ENCODE data around the gene CCDC169. TPM values are rescaled to one million over a fixed set of nuclear protein-coding genes. Genes with fewer than 3 reads are reported as not detected.

Gene CCDC169
- polyA plus RNA-seq, 1 donor = 3.0 TPM

DNA sequence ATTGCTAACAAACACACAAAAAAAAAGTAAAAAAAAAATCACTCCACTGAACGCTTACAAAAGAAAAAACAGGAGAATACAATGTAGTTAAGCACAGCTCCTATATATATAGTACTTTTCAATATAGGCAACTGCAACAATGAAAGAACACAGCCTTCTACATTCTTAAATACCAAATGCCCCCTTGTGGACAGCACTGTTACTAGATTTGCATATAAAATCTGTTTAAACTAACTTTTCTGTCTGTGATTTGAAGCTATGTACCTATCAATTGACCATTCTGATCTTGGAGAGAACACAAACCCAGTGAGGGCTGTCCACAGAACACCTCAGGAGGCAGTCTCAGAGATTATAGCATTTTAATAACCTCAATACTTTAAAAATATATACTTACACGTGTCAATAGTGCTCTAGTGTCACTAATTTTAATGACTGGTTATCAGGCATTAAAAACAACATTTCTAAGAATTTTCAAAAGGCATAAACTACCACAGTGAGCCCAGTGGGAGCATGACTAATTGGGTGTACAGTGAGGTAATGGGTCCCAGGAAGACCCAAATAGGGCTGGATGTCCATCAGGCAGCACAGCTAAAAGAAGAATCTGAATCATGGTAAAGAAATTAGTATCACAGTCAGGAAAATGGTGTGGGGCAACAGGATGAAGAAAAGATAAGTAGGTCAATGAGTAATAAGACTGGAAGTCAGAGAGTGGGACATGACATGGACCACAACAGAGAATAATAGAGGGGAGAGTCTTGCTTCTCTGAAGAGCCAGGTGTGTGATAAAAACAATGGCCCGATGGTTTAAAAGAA is 22.2 kb downstream of the CCDC169 start:
- H3K9me3 ChIP-seq (ENCODE audit: control insufficient read depth, low read depth, low read length) = no peaks in the 10 kb centered on the region
- peak; percentile 12 to 23 for DNase-seq
- no peaks in the 10 kb centered on the region for H3K4me1 ChIP-seq (ENCODE audit: control insufficient read depth, insufficient read depth, low read length)
- H3K4me3 ChIP-seq (ENCODE audit: low read length) = no peak overlapping the region
- H3K27me3 ChIP-seq (ENCODE audit: control insufficient read depth, insufficient read depth, low read length) = no peaks in the 10 kb centered on the region
- 75% methylated on average over 2 of the region's 3 CpGs for WGBS (ENCODE audit: insufficient coverage, low lambda C conversion rate)
- H3K27ac ChIP-seq (ENCODE audit: low read length) = no peak overlapping the region
- no peaks in the 10 kb centered on the region for H3K36me3 ChIP-seq (ENCODE audit: control insufficient read depth, insufficient read depth, low read length)

DNA sequence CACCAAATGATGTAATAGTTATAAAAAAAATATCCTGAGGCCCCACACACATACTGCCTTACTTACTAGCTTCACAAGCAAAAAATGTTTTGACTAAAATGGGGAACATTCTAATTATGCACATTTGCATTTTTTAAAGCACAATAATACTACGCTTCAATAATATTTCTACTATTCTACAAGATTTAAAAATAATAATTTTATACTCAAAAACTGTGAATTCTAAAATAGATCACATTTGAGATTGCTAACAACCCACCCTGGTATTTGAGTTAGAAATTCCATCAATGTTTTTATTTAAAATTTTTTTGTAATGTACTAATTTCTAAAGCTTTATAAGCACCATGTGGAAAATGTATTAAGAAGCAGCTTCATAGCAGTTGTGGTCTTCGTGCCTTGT is 24.2 kb downstream of the CCDC169 start:
- no peaks in the 10 kb centered on the region for H3K27me3 ChIP-seq (ENCODE audit: control insufficient read depth, insufficient read depth, low read length)
- no peaks in the 10 kb centered on the region for H3K36me3 ChIP-seq (ENCODE audit: control insufficient read depth, insufficient read depth, low read length)
- H3K4me3 ChIP-seq (ENCODE audit: low read length) = no peak overlapping the region
- no peak for DNase-seq
- WGBS (ENCODE audit: insufficient coverage, low lambda C conversion rate) = 100% methylated on average over 2 of the region's 2 CpGs
- H3K9me3 ChIP-seq (ENCODE audit: control insufficient read depth, low read depth, low read length) = no peaks in the 10 kb centered on the region
- H3K27ac ChIP-seq (ENCODE audit: low read length) = no peak overlapping the region
- no peaks in the 10 kb centered on the region for H3K4me1 ChIP-seq (ENCODE audit: control insufficient read depth, insufficient read depth, low read length)

DNA sequence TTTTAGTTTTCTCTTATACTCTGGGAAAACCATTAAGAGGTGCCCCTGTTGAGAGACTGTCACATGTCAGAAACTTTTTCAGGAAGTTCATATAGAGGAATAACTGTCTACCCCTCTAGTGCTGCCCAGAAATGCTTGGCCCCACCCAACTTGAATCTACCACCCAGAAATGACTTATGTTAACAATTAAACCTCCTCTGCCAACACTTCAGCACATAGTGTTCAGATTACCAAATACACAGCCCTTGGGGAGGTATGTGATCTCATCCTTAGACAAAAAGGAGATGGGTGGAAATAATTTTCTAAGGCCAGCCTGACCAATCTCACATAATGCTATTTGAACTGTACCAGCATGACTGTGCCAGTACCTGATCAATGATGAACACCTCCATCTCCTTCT is 35.6 kb downstream of the CCDC169 start:
- Histone ChIP-seq H3K36me3 (ENCODE audit: control insufficient read depth, insufficient read depth, low read length) (no peaks in the 10 kb centered on the region), H3K27me3 (ENCODE audit: control insufficient read depth, insufficient read depth, low read length) (no peaks in the 10 kb centered on the region), H3K27ac (ENCODE audit: low read length) (no peak overlapping the region), H3K9me3 (ENCODE audit: control insufficient read depth, low read depth, low read length) (peaks cover 3% of the 10 kb centered on the region), H3K4me3 (ENCODE audit: low read length) (no peak overlapping the region), H3K4me1 (ENCODE audit: control insufficient read depth, insufficient read depth, low read length) (no peaks in the 10 kb centered on the region)
- DNase-seq = no peak

DNA sequence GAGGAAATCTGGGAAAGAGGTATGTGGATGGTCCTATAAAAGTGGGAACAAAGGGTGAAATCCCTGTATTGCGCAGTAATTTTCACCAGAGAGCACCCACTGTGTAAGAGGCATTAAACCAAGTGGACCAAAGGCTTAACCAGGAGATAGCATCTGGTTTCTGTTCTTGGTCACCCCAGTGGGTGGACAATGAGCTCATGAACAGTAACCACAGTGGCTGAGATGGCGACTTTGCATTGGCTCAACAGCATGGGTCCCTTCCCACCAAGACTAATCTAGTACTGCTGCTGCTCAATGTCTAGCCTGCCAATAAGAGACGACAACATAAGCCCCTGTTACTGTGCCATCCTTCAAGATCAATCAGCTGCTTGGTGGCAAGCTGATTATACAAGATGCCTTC is 36.6 kb downstream of the CCDC169 start:
- no peak overlapping the region for H3K27ac ChIP-seq (ENCODE audit: low read length)
- H3K27me3 ChIP-seq (ENCODE audit: control insufficient read depth, insufficient read depth, low read length) = no peaks in the 10 kb centered on the region
- peaks cover 3% of the 10 kb centered on the region for H3K9me3 ChIP-seq (ENCODE audit: control insufficient read depth, low read depth, low read length)
- H3K4me3 ChIP-seq (ENCODE audit: low read length) = no peak overlapping the region
- no peak for DNase-seq
- no peaks in the 10 kb centered on the region for H3K4me1 ChIP-seq (ENCODE audit: control insufficient read depth, insufficient read depth, low read length)
- no peaks in the 10 kb centered on the region for H3K36me3 ChIP-seq (ENCODE audit: control insufficient read depth, insufficient read depth, low read length)
- WGBS (ENCODE audit: insufficient coverage, low lambda C conversion rate) = no CpG with 5 or more reads among the region's 3 CpGs

DNA sequence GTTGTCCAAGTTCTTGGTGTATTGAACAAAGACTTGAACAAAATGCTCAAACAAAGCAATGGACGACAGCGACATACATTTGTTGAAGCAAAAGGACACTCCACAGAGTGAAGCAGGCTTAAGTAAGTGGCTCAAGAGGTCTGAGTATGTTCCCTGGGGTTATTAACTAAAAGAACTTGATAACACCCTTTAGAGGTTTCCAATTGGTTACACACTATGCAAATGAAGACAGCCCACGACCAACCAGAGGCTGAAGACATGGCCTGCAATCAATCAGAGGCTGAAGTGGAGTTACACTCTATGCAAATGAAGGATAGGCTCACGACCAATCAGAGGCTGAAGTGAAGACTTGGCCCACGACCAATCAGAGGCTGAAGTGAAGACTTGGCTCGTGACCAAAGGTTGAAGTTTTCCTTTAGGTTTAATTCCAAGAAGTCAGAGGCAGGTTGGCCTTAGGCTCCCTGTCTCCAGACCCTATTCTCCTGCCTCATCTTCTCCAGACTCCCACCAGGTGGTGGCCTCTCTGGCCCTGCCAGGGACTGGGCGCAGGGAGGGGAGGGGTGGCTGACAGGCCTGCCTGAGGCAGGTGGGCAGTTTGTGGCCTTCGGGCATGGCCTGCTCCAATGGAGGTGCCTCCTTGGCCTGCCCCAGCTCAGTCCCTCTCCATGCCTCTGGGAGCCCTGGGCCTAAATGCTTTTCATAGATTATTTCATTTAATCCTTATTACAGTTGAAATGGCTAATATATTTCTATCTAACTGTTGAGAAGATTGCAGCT is 38.1 kb downstream of the CCDC169 start:
- Histone ChIP-seq H3K4me1 (ENCODE audit: control insufficient read depth, insufficient read depth, low read length) (no peaks in the 10 kb centered on the region), H3K4me3 (ENCODE audit: low read length) (no peak overlapping the region), H3K9me3 (ENCODE audit: control insufficient read depth, low read depth, low read length) (peaks cover 3% of the 10 kb centered on the region), H3K36me3 (ENCODE audit: control insufficient read depth, insufficient read depth, low read length) (no peaks in the 10 kb centered on the region), H3K27ac (ENCODE audit: low read length) (no peak overlapping the region), H3K27me3 (ENCODE audit: control insufficient read depth, insufficient read depth, low read length) (no peaks in the 10 kb centered on the region)
- WGBS (ENCODE audit: insufficient coverage, low lambda C conversion rate) = no CpG with 5 or more reads among the region's 8 CpGs
- DNase-seq = no peak

DNA sequence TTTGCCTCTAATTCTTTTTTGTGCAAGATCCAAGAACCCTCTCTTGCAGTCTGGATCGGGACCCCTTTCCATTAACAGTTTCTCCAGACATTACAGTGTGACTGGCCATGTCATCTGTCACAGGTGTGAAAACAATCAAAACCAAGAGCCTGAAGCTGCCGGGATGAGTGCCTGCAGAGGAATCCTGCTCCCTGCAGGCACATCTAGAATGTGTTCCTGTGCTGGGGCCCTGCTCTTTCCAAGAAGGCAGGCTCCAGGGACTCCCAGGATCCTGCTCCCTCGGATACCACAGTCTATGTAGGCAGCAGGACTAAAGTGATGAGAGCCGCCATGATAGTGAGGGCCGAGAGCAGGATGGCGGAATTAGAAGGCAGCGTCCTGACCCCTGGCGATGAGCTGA is 38.8 kb downstream of the CCDC169 start:
- Histone ChIP-seq H3K36me3 (ENCODE audit: control insufficient read depth, insufficient read depth, low read length) (no peaks in the 10 kb centered on the region), H3K27ac (ENCODE audit: low read length) (no peak overlapping the region), H3K4me1 (ENCODE audit: control insufficient read depth, insufficient read depth, low read length) (no peaks in the 10 kb centered on the region), H3K9me3 (ENCODE audit: control insufficient read depth, low read depth, low read length) (peaks cover 3% of the 10 kb centered on the region), H3K4me3 (ENCODE audit: low read length) (no peak overlapping the region), H3K27me3 (ENCODE audit: control insufficient read depth, insufficient read depth, low read length) (no peaks in the 10 kb centered on the region)
- no CpG with 5 or more reads among the region's 8 CpGs for WGBS (ENCODE audit: insufficient coverage, low lambda C conversion rate)
- no peak for DNase-seq

DNA sequence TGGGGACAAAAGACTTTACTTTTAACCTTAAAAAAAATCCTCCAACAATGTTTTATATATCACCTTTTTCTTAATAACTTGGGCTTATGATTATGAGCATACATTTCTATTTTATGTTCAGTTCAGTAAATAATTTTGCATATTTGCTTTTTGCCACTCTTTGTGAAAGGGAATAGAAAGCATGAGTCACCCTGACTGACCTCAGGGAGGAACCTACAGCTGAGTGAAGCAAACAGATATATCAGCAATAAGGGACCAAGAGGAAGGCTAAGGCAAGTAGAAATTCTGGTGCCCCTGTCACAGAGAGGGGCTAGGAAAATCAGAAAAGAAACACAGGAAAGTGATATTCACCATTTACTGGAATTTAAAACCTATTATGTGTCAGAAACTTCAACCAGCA is 46.1 kb downstream of the CCDC169 start:
- Histone ChIP-seq H3K27ac (ENCODE audit: low read length) (no peak overlapping the region), H3K36me3 (ENCODE audit: control insufficient read depth, insufficient read depth, low read length) (peaks cover 5% of the 10 kb centered on the region), H3K4me1 (ENCODE audit: control insufficient read depth, insufficient read depth, low read length) (no peaks in the 10 kb centered on the region), H3K4me3 (ENCODE audit: low read length) (no peak overlapping the region), H3K27me3 (ENCODE audit: control insufficient read depth, insufficient read depth, low read length) (no peaks in the 10 kb centered on the region), H3K9me3 (ENCODE audit: control insufficient read depth, low read depth, low read length) (no peaks in the 10 kb centered on the region)
- no peak for DNase-seq

DNA sequence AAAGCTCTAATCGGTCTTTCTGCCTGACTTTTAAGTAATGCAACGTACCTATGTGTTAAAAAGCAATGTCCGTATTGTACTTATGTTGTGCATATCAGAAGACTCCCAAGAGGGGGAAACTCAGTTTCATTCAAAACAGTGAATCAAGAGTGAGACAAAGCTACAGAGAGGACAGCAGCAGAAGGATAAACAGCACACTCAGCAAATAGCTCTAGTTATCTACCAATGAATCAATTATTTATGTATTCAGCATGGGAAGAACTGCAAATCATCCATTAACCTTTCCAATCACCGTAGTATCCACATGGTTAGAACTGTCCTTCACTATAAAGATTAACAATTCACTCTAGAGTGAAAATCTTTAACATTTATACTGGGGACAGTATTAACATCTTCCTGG is 46.6 kb downstream of the CCDC169 start:
- no peak overlapping the region for H3K27ac ChIP-seq (ENCODE audit: low read length)
- DNase-seq = no peak
- H3K27me3 ChIP-seq (ENCODE audit: control insufficient read depth, insufficient read depth, low read length) = no peaks in the 10 kb centered on the region
- no peaks in the 10 kb centered on the region for H3K9me3 ChIP-seq (ENCODE audit: control insufficient read depth, low read depth, low read length)
- no peak overlapping the region for H3K4me3 ChIP-seq (ENCODE audit: low read length)
- WGBS (ENCODE audit: insufficient coverage, low lambda C conversion rate) = 93% methylated on average over 3 of the region's 4 CpGs
- H3K4me1 ChIP-seq (ENCODE audit: control insufficient read depth, insufficient read depth, low read length) = no peaks in the 10 kb centered on the region
- H3K36me3 ChIP-seq (ENCODE audit: control insufficient read depth, insufficient read depth, low read length) = peaks cover 5% of the 10 kb centered on the region

DNA sequence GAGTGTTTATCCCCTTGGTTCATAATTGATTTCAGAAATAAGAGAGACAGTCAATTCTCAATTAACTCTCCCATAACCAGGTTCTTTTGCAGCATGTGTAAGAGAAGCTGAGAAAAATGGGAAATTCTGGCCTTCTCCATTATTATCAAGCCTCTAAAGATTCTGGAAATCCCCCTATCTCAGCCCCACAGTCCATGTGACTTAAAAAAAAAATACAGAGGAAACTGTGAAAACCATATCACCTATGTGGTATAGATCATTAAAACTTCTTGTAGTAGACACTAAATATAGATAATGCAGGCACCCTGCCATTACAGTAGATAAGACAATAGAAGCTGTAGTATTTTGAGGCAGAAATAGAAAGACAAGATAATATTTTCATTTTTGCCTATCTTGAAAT is 48.9 kb downstream of the CCDC169 start:
- H3K4me3 ChIP-seq (ENCODE audit: low read length) = no peak overlapping the region
- H3K9me3 ChIP-seq (ENCODE audit: control insufficient read depth, low read depth, low read length) = no peaks in the 10 kb centered on the region
- no peak for DNase-seq
- no peak overlapping the region for H3K27ac ChIP-seq (ENCODE audit: low read length)
- H3K4me1 ChIP-seq (ENCODE audit: control insufficient read depth, insufficient read depth, low read length) = no peaks in the 10 kb centered on the region
- H3K27me3 ChIP-seq (ENCODE audit: control insufficient read depth, insufficient read depth, low read length) = no peaks in the 10 kb centered on the region
- H3K36me3 ChIP-seq (ENCODE audit: control insufficient read depth, insufficient read depth, low read length) = peaks cover 5% of the 10 kb centered on the region

DNA sequence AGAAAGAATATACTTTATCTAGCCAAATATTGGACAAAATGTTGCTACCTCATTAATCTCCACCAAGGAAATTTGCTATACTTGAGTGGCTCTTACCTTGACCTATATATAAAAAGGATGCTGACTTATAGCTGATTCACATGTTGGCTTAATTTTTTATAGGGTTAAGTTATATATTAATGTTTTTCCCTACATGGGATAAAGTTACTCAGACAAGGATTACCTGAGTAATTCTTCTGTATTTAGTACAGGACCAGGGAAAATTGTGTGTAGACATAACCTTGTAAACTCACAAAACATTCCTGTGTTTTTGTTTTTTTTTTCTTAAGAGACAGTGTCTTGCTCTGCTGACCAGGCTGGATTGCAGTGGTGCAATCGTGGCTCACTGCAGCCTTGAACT is 52.6 kb downstream of the CCDC169 start:
- Histone ChIP-seq H3K36me3 (ENCODE audit: control insufficient read depth, insufficient read depth, low read length) (peaks cover 5% of the 10 kb centered on the region), H3K4me3 (ENCODE audit: low read length) (no peak overlapping the region), H3K4me1 (ENCODE audit: control insufficient read depth, insufficient read depth, low read length) (no peaks in the 10 kb centered on the region), H3K27ac (ENCODE audit: low read length) (no peak overlapping the region), H3K27me3 (ENCODE audit: control insufficient read depth, insufficient read depth, low read length) (no peaks in the 10 kb centered on the region), H3K9me3 (ENCODE audit: control insufficient read depth, low read depth, low read length) (no peaks in the 10 kb centered on the region)
- WGBS (ENCODE audit: insufficient coverage, low lambda C conversion rate) = no CpG with 5 or more reads among the region's 1 CpG
- DNase-seq = no peak

DNA sequence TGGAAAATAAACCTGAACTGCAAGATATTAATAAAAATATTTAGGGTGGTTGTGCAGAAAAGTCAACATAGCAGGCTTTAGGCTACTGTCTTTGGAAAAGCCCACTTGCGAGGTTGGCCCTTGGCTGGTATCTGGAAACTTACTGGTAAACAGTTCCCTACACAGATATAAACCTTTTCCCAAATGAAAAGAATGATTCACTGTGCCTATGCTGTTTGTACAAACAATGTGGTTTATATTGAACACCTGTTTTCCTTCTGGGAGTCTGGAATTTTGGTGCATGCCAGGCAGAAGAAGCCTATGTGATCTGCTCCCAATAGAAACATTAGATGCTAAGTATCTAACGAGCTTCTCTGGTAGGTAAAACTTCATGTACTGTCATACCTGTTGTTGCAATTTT is 53.5 kb downstream of the CCDC169 start:
- Histone ChIP-seq H3K27ac (ENCODE audit: low read length) (no peak overlapping the region), H3K27me3 (ENCODE audit: control insufficient read depth, insufficient read depth, low read length) (no peaks in the 10 kb centered on the region), H3K9me3 (ENCODE audit: control insufficient read depth, low read depth, low read length) (no peaks in the 10 kb centered on the region), H3K36me3 (ENCODE audit: control insufficient read depth, insufficient read depth, low read length) (peaks cover 5% of the 10 kb centered on the region), H3K4me3 (ENCODE audit: low read length) (no peak overlapping the region), H3K4me1 (ENCODE audit: control insufficient read depth, insufficient read depth, low read length) (no peaks in the 10 kb centered on the region)
- DNase-seq = no peak
- no CpG with 5 or more reads among the region's 2 CpGs for WGBS (ENCODE audit: insufficient coverage, low lambda C conversion rate)
